GM12878 (cell line): ENCODE measurements around the gene CAMTA1.

Experiments used
- CEBPB ChIP-seq, 2 experiments: fragments of 150-350 bp in 1 of 2; IDR thresholded peaks; 2 replicates each; pipeline ENCODE4 v1.6.1; 2012 to 2014; ENCODE audit warnings: low read depth in 2 of 2, low read length in 2 of 2, borderline replicate concordance in 1 of 2, inconsistent platforms in 1 of 2
- CHD4 ChIP-seq: fragments of 200-600 bp; sonication (generic); IDR thresholded peaks from 2 replicates; pipeline ENCODE4 v1.6.1; 2016; ENCODE audit warnings: mild to moderate bottlenecking
- CTCF ChIP-seq, 3 experiments: IDR thresholded peaks in 2 of 3; conservative IDR thresholded peaks in 1 of 3; 2 replicates each; pipeline ENCODE4 v1.5.1; 2011; ENCODE audit warnings: low read depth in 3 of 3, low read length in 3 of 3, mild to moderate bottlenecking in 3 of 3, control low read depth in 2 of 3, moderate library complexity in 2 of 3, inconsistent platforms in 1 of 3, mixed read lengths in 1 of 3; ENCODE audit not compliant: control insufficient read depth in 2 of 3, insufficient read depth in 1 of 3; ENCODE audit errors: extremely low read depth in 1 of 3
- EP300 ChIP-seq, 2 experiments: fragments of 150-350 bp in 1 of 2; IDR thresholded peaks; 2 replicates each; pipeline ENCODE4 v1.6.1; 2011 to 2012; ENCODE audit warnings: low read depth in 2 of 2, low read length in 2 of 2, borderline replicate concordance in 1 of 2, improper control_type of control experiment in 1 of 2, inconsistent platforms in 1 of 2; ENCODE audit not compliant: control insufficient read depth in 1 of 2
- EZH2 ChIP-seq: IDR thresholded peaks from 2 replicates; pipeline ENCODE4 v1.6.1; 2012; ENCODE audit warnings: low read depth, mild to moderate bottlenecking, control low read depth, inconsistent platforms, low read length, borderline replicate concordance; ENCODE audit not compliant: control insufficient read depth
- RFX5 ChIP-seq: IDR thresholded peaks from 2 replicates; pipeline ENCODE4 v1.6.1; 2011; ENCODE audit warnings: low read depth, low read length, improper control_type of control experiment

GRCh38 chr1:7691576-7691975, 906.3 kb downstream of the CAMTA1 start:
- TF ChIP-seq EP300 (IDR thresholded peaks at IDR 0.05; ENCODE audit: borderline replicate concordance in 1 of 2, control insufficient read depth in 1 of 2, low read depth in 2 of 2, low read length in 2 of 2) (no peak), EZH2 (no peak), CEBPB (IDR thresholded peaks at IDR 0.05; ENCODE audit: borderline replicate concordance in 1 of 2, low read depth in 2 of 2, low read length in 2 of 2) (no peak), CTCF (IDR thresholded peaks at IDR 0.05 in 2 of 3, conservative IDR thresholded peaks at IDR 0.05 in 1 of 3; ENCODE audit: control insufficient read depth in 2 of 3, extremely low read depth in 1 of 3, insufficient read depth in 1 of 3, low read depth in 3 of 3, low read length in 3 of 3) (no peak), CHD4 (no peak), RFX5 (no peak)
